ENCODE measurements around the gene GNG13.
"Not testable (repeated sequence)": the region's sequence is repeated elsewhere in the genome, so short reads cannot be mapped to it uniquely, and the experiment has no call there.

Gene GNG13

DNA sequence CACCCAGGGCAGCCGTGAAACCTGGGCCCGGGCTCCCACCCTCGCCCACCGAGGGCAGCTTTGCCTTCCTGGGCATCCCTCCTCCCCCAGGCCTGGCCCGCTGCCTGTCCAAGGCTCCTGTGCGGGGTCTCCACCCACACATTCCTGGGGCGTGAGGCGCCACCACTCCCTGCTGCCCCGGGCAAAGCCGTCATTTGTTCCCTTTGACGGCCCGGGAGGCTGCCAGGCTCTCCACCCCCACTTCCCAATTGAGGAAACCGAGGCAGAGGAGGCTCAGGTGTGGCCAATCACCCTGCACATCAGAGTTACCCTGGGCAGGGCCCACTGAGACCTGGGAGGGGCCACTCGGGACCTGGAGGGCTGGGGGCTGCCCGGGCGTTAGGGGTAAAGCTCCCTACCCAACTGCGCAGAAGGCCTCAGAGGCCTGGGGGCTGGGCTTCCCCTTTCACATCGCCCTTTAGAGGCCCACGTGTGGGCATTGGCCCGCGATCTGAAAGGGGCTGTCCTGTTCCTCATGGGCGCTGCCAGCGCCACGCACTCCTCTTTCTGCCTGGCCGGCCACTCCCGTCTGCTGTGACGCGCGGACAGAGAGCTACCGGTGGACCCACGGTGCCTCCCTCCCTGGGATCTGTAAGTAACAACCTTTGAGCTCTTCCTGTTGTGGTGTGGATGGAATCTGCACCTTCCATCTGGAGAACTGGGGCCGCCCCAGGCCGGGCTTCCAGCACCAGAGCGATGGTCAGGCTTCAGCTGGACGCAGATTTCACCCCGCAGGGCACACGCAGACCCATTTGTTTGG lies 39.8 kb downstream of the GNG13 start, which contains the start of gene MSLN:
MSLN (plus strand) TSS at position 190 of the 799 bp plus-strand sequence. CDS start 1,947 bp downstream, outside the sequence.
- DNase-seq (ENCODE audit: low spot score) = no peak

DNA sequence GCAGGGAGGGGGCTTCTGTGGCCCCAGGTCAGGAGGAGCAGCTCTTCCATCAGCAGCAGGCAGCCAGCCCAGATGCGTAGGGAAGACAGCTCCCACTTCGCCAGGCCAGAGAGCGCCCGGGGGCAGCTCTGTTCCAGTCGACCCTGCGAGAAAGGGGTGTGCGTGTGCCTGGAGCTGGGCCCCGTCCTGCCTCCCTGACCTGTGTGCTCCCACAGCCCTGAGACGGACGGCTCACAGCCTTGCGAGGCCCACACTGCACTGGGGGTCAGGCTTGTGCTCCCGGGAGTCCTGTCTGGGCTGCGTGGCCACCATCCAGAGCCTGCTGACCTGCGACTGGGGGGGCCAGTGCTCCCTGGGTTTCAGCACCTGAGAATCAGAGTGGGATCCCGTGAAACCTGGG lies 40.5 kb downstream of the GNG13 start:
- DNase-seq (ENCODE audit: low spot score) = no peak

GRCh38 chr16:759110-759910 lies 41.2 kb downstream of the GNG13 start:
- DNase-seq (ENCODE audit: low spot score) = no peak

DNA sequence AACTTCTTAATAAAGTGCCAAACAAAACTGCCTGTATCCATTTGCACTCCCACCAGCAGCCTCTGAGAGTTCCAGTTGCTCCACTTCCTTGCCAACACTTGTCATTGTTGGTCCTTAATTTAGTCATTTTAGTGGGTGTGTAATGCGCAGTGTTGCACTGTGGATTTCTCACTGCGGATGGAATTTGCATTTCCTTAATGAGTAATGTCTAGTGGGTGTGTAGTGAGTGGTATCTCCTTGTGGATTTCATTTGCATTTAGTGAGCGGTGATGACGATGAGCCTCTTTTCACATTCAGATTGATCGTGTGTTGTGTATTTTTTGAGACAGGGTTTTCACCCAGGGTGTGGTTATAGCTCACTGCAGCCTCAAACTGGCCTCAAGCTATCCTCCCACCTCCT lies 44.1 kb downstream of the GNG13 start:
- DNase-seq (ENCODE audit: low spot score) = no peak

- DNase-seq (ENCODE audit: low spot score) = no peak
Observed at GRCh38 chr16:754656-755055, 45.9 kb downstream of the GNG13 start.

GRCh38 chr16:754121-754607 lies 46.4 kb downstream of the GNG13 start:
- not testable (repeated sequence) for DNase-seq (ENCODE audit: low spot score)

DNA sequence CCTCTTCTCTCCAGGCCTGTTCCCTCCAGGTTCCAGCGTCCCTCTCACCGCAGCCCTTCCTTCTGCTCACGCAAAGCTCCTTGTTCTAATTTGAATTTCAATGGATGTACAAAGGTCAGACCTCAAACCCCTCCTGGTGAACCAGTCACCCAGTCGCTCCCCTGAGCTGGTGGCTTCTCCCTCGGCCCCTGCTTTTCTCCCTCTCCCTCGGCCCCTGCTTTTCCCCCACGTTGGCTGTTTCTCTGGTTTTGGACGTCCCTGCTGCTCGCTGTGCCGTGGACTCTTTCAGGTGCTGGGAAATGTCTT lies 48.6 kb downstream of the GNG13 start:
- DNase-seq (ENCODE audit: low spot score) = no peak

GRCh38 chr16:751152-752006 lies 49.2 kb downstream of the GNG13 start:
- no peak for DNase-seq (ENCODE audit: low spot score)

GRCh38 chr16:750485-750884 lies 50.0 kb downstream of the GNG13 start:
- no peak for DNase-seq (ENCODE audit: low spot score)

DNA sequence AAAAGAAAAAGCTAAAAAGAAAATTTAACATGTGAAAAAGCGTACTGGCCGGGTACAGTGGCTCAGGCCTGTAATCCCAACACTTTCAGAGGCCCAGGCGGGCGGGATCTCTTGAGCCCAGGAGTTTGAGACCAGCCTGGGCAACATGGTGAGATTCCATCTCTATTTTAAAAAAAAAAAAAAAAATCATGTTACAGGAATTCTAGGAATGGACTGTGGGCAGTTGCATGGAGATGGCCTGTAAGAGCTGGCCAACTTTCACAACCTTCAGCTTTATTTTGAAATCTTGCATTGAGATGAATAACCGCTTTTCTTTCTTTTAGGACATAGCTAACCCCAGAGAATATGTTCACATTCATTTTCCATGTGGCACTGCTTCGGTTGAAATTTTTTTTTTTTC lies 51.5 kb downstream of the GNG13 start:
- no peak for DNase-seq (ENCODE audit: low spot score)
